ENCODE measurements around the gene ADORA2B. TPM values are rescaled to one million over a fixed set of nuclear protein-coding genes. Genes with fewer than 3 reads are reported as not detected.
"Not testable (repeated sequence)": the region's sequence is repeated elsewhere in the genome, so short reads cannot be mapped to it uniquely, and the experiment has no call there.

The ADORA2B gene
- polyA plus RNA-seq, 1 of the 3 experiments (the other 2 are of a cell fraction): 12.6 TPM

DNA sequence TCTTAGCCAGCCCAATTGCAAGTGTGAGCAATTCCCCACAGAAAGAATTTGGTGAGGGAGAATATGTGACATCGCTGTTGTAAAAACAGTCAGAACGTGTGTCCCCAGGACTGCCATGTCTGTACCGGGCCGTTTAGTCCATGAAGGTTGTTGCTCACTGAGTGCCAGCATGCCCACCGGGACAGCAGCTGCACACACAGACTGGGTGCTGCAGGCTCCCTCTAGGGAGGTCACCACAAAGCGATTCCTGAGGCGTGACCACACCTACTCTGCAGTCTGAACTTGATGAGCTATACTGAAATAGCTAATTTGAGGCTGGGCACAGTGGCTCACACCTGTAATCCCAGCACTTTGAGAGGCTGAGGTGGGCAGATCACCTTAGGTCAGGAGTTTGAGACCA, 44.1 kb upstream of the ADORA2B start:
- Histone ChIP-seq H2AFZ (ENCODE audit: low read depth) (no peak overlapping the region), H3K9me2 (no peaks in the 10 kb centered on the region), H3K36me3 (replicated peaks in 1 of 2; ENCODE audit: control insufficient read depth in 1 of 2, insufficient read depth in 2 of 2, low read length in 1 of 2) (no peaks in the 10 kb centered on the region), H3K9me3 (no peaks in the 10 kb centered on the region), H3F3A (replicated peaks; ENCODE audit: insufficient read depth) (no peaks in the 10 kb centered on the region), H3K27ac (ENCODE audit: low read depth in 2 of 2, low read length in 1 of 2) (no peak overlapping the region), H3K4me2 (no peak overlapping the region), H3K9ac (no peak overlapping the region), H3K79me2 (ENCODE audit: insufficient read depth) (no peaks in the 10 kb centered on the region), H4K20me1 (ENCODE audit: insufficient read depth) (no peaks in the 10 kb centered on the region), H3K4me1 (ENCODE audit: control insufficient read depth in 1 of 2, insufficient read depth in 2 of 2, low read depth in 1 of 2, low read length in 1 of 2) (no peaks in the 10 kb centered on the region), H3K4me3 (ENCODE audit: low read depth in 2 of 2, low read length in 1 of 2) (no peak overlapping the region), H3K27me3 (ENCODE audit: insufficient read depth) (no peaks in the 10 kb centered on the region)
- POLR2A ChIA-PET: no interaction called here
- no peak for TF ChIP-seq RCOR1 (IDR thresholded peaks at IDR 0.05; ENCODE audit: low read length)
- TF ChIP-seq SIN3A (IDR thresholded peaks at IDR 0.05; ENCODE audit: borderline replicate concordance, low read depth, low read length): no peak
- TF ChIP-seq, protein P1, sequence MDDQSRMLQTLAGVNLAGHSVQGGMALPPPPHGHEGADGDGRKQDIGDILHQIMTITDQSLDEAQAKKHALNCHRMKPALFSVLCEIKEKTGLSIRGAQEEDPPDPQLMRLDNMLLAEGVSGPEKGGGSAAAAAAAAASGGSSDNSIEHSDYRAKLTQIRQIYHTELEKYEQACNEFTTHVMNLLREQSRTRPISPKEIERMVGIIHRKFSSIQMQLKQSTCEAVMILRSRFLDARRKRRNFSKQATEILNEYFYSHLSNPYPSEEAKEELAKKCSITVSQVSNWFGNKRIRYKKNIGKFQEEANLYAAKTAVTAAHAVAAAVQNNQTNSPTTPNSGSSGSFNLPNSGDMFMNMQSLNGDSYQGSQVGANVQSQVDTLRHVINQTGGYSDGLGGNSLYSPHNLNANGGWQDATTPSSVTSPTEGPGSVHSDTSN (IDR thresholded peaks at IDR 0.05): no peak
- TF ChIP-seq ELF1 (IDR thresholded peaks at IDR 0.05): no peak
- no peak for TF ChIP-seq NFIC (IDR thresholded peaks at IDR 0.05; ENCODE audit: borderline replicate concordance)
- TF ChIP-seq POLR2AphosphoS5 (IDR thresholded peaks at IDR 0.05; ENCODE audit: low read depth, low read length): no peak
- TF ChIP-seq CHD2 (IDR thresholded peaks at IDR 0.05; ENCODE audit: low read length, partially characterized antibody): no peak
- no peak for TF ChIP-seq RXRA (IDR thresholded peaks at IDR 0.05; ENCODE audit: borderline replicate concordance, low read depth)
- no peak for TF ChIP-seq REST (IDR thresholded peaks at IDR 0.05; ENCODE audit: low read depth, low read length)
- no peak for TF ChIP-seq EP300 (IDR thresholded peaks at IDR 0.05; ENCODE audit: borderline replicate concordance in 1 of 2, low read depth in 1 of 2, low read length in 1 of 2)
- TF ChIP-seq, protein P2, sequence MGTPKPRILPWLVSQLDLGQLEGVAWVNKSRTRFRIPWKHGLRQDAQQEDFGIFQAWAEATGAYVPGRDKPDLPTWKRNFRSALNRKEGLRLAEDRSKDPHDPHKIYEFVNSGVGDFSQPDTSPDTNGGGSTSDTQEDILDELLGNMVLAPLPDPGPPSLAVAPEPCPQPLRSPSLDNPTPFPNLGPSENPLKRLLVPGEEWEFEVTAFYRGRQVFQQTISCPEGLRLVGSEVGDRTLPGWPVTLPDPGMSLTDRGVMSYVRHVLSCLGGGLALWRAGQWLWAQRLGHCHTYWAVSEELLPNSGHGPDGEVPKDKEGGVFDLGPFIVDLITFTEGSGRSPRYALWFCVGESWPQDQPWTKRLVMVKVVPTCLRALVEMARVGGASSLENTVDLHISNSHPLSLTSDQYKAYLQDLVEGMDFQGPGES (IDR thresholded peaks at IDR 0.05; ENCODE audit: low read depth, low read length): no peak
- no peak for TF ChIP-seq GATA2 (CRISPR knock-in tag; IDR thresholded peaks at IDR 0.05)
- no peak for TF ChIP-seq RAD21 (IDR thresholded peaks at IDR 0.05; ENCODE audit: low read length)
- no peak for TF ChIP-seq TEAD4 (IDR thresholded peaks at IDR 0.05; ENCODE audit: borderline replicate concordance, insufficient read depth)
- no peak for TF ChIP-seq ZBTB33 (IDR thresholded peaks at IDR 0.05; ENCODE audit: borderline replicate concordance, low read depth)
- no peak for TF ChIP-seq FOSL2 (IDR thresholded peaks at IDR 0.05; ENCODE audit: borderline replicate concordance, low read depth)
- no peak for TF ChIP-seq GABPA (IDR thresholded peaks at IDR 0.05; ENCODE audit: low read depth)
- TF ChIP-seq FOXJ3 (CRISPR knock-in tag; IDR thresholded peaks at IDR 0.05): no peak
- TF ChIP-seq EZH2phosphoT487 (IDR thresholded peaks at IDR 0.05; ENCODE audit: borderline replicate concordance, low read depth): no peak
- no peak for TF ChIP-seq JUND (IDR thresholded peaks at IDR 0.05)
- CTCF ChIA-PET: interaction anchor here (1.0 kb wide), 1 partner anchor 16 kb away, joined by 3 read pairs; no protein-coding TSS in a partner anchor
- 82% methylated on average over 7 of the region's 7 CpGs for WGBS (ENCODE audit: low lambda C conversion rate)
- DNase-seq: no peak

GRCh38 chr17:15905236-15905635, 39.7 kb upstream of the ADORA2B start:
- H4K20me1 ChIP-seq (ENCODE audit: insufficient read depth); H3K9me3 ChIP-seq; H3K4me1 ChIP-seq (ENCODE audit: control insufficient read depth in 1 of 2, insufficient read depth in 2 of 2, low read depth in 1 of 2, low read length in 1 of 2); H3K79me2 ChIP-seq (ENCODE audit: insufficient read depth); H3K9me2 ChIP-seq; H3K9ac ChIP-seq; H3F3A ChIP-seq (replicated peaks; ENCODE audit: insufficient read depth); H3K27ac ChIP-seq (ENCODE audit: low read depth in 2 of 2, low read length in 1 of 2); POLR2A ChIA-PET; H3K4me3 ChIP-seq (ENCODE audit: low read depth in 2 of 2, low read length in 1 of 2); DNase-seq; H3K4me2 ChIP-seq; H3K27me3 ChIP-seq (ENCODE audit: insufficient read depth); H3K36me3 ChIP-seq (replicated peaks in 1 of 2; ENCODE audit: control insufficient read depth in 1 of 2, insufficient read depth in 2 of 2, low read length in 1 of 2); H2AFZ ChIP-seq (ENCODE audit: low read depth): not testable (repeated sequence)
- WGBS (ENCODE audit: low lambda C conversion rate): 91% methylated on average over 8 of the region's 8 CpGs
- CTCF ChIA-PET: interaction anchor here (1.2 kb wide), 1 partner anchor 76 kb away, joined by 3 read pairs; no protein-coding TSS in a partner anchor
